BJ (cell line): ENCODE data around the gene CHAF1A. TPM values are rescaled to one million over a fixed set of nuclear protein-coding genes. Genes with fewer than 3 reads are reported as not detected.

ENCODE experiments used
- CTCF ChIA-PET: fragments of 350-600 bp; formaldehyde crosslinking; extraction: SDS; loops from one replicate; lab custom pipeline; 2021; ENCODE audit warnings: antibody characterized with exemption, inconsistent platforms; lab: Yijun Ruan, JAX
- POLR2A ChIA-PET: fragments of 300-600 bp; sonication (Branson Sonifier 250); formaldehyde crosslinking; extraction: SDS; loops from one replicate; lab custom pipeline; 2021; ENCODE audit warnings: antibody characterized with exemption; lab: Charles Lee
- DNase-seq: peaks from one replicate; pipeline ENCODE4 v3.0.0-alpha.2; 2011; ENCODE audit warnings: low read depth
- H3K27me3 ChIP-seq: 2 replicates; pipeline ENCODE4 v1.6.0; 2011; ENCODE audit warnings: low read length; ENCODE audit not compliant: control insufficient read depth, insufficient read depth
- H3K36me3 ChIP-seq: 2 replicates; pipeline ENCODE4 v1.5.1; 2011; ENCODE audit warnings: low read length; ENCODE audit not compliant: control insufficient read depth, insufficient read depth
- H3K4me3 ChIP-seq: 2 replicates; pipeline ENCODE4 v1.5.1; 2011; ENCODE audit warnings: low read depth, mild to moderate bottlenecking, control low read depth, low read length
- polyA plus RNA-seq: library from polyadenylated mRNA; depleted of rRNA; stranded (reverse); fragments of >200 nt; gene quantifications from 2 replicates; pipeline ENCODE4 v1.2.3, GENCODE V29; 2011
- TF ChIP-seq, protein P1 (sequence below): IDR thresholded peaks from 2 replicates; pipeline ENCODE4 v1.5.1; 2011; ENCODE audit warnings: low read depth, mild to moderate bottlenecking, control low read depth, inconsistent platforms, low read length, moderate library complexity; ENCODE audit not compliant: insufficient read depth

The CHAF1A gene
- polyA plus RNA-seq, 1 experiment: 11.4 TPM

DNA sequence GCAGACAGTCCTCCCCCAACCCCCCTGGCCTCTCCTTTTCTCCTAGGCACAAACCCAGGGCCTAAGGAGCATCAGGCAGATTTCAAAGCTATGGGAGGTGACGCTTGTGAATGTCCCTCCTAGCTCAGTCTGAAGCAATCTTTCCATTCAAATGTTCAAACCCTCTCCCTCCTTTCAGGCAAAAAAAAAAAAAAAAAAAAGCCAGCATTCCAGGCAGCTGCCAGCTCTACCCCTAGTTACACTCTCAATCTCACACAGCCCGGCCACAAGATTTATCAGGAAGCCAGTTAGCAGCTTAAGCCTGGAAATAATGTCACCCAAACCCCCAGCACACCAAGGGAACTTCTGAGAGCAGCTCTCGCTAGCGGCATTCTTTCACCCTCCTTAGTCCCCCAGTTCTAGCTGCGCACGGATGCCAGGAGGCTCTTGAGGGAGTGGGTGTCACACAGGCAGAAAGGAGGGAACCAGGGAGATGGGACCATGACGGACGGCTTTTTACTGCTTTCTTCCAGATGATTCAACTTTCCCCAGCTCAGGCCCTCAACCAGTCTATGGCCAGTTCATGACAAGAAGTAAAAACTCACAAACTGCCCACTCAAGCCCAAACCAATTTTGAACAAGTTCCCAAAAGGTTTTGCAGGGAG, 8.4 kb upstream of the CHAF1A start:
- CTCF ChIA-PET: interaction anchor here (0.8 to 2.7 kb wide), 6 partner anchors 8 to 127 kb away, joined by 3 to 11 read pairs (median 3); partner anchors contain the start of gene CHAF1A
- no peaks in the 10 kb centered on the region for H3K27me3 ChIP-seq
- TF ChIP-seq, protein P1, sequence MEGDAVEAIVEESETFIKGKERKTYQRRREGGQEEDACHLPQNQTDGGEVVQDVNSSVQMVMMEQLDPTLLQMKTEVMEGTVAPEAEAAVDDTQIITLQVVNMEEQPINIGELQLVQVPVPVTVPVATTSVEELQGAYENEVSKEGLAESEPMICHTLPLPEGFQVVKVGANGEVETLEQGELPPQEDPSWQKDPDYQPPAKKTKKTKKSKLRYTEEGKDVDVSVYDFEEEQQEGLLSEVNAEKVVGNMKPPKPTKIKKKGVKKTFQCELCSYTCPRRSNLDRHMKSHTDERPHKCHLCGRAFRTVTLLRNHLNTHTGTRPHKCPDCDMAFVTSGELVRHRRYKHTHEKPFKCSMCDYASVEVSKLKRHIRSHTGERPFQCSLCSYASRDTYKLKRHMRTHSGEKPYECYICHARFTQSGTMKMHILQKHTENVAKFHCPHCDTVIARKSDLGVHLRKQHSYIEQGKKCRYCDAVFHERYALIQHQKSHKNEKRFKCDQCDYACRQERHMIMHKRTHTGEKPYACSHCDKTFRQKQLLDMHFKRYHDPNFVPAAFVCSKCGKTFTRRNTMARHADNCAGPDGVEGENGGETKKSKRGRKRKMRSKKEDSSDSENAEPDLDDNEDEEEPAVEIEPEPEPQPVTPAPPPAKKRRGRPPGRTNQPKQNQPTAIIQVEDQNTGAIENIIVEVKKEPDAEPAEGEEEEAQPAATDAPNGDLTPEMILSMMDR: no peak
- no peak for DNase-seq
- H3K36me3 ChIP-seq: peaks cover 4% of the 10 kb centered on the region; the same call in 1 of the 2 replicates
- POLR2A ChIA-PET: interaction anchor here (0.6 to 0.7 kb wide), 2 partner anchors 24 to 89 kb away, joined by 20 to 24 read pairs; partner anchors contain the start of gene FSD1
- no peak overlapping the region for H3K4me3 ChIP-seq

GRCh38 chr19:4396949-4397783, 5.3 kb upstream of the CHAF1A start:
- ChIA-PET CTCF (no interaction called here), POLR2A (no interaction called here)
- TF ChIP-seq, protein P1: no peak
- H3K36me3 ChIP-seq: peaks cover 4% of the 10 kb centered on the region; the same call in 1 of the 2 replicates
- no peaks in the 10 kb centered on the region for H3K27me3 ChIP-seq
- H3K4me3 ChIP-seq: no peak overlapping the region
- no peak for DNase-seq

GRCh38 chr19:4399812-4400134, 2.7 kb upstream of the CHAF1A start:
- Histone ChIP-seq H3K36me3 (peaks cover 4% of the 10 kb centered on the region; the same call in 1 of the 2 replicates), H3K27me3 (no peaks in the 10 kb centered on the region), H3K4me3 (peak overlapping the region; percentile 90)
- POLR2A ChIA-PET: no interaction called here
- CTCF ChIA-PET: interaction anchor here (0.5 to 2.0 kb wide), 22 partner anchors 8 to 242 kb away, joined by 3 to 33 read pairs (median 4); partner anchors contain the start of gene MPND
- TF ChIP-seq, protein P1: no peak
- DNase-seq: no peak

DNA sequence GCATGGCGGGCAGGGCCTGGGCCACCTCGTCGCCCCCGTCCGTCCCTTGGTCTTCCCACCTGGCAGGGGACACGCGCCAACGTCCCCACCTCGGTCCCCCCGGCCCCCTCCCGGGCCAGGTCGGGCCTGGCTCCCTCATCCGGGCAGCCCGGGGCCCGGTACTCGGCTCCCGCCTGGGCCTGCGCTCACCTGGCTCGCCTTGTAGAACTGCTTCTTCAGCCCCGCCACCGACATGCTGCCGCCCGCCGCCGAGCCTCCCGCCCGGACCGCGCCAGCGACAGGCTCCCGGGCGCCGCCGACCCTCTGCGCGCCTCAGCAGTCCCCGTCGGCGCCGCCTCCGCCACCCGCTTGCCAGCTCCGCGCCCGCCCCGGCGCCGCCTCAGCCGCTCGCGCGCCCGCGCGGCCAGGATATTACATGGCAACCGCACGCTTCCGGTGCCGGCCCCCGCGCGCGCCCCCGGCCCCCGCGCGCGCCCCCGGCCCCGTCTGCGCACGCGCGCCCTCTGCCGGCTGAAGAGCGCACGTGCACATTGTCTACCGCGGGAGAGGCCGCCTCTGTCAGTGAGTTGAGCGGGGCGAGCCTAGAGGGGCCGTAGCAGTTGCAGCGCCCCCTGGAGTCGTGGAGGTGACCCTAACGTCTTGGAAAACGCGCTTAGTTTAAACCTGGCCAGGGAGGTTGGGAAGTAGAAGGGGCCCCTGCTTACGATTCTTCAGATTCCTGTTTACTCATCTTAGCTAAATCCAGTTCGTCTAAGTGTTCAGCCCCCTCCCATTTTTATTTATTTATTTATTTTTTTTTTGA, 2.1 kb upstream of the CHAF1A start, which contains the start of gene SH3GL1:
TSS of gene SH3GL1 (minus strand) at position 413 of the 802 bp plus-strand sequence. CDS start at position 234, 179 bp downstream.
- Histone ChIP-seq H3K36me3 (peaks cover 2% of the 10 kb centered on the region; the same call in 1 of the 2 replicates), H3K27me3 (no peaks in the 10 kb centered on the region), H3K4me3 (peak within 1 kb of the TSS; percentile 90)
- no peak for DNase-seq
- ChIA-PET POLR2A (no interaction called here), CTCF (interaction anchor here (0.5 to 2.0 kb wide), 26 partner anchors 9 to 241 kb away, joined by 3 to 33 read pairs (median 4); partner anchors contain the start of gene MPND)
- TF ChIP-seq, protein P1: peak; percentile 96
